HG03175 (cell line): Measurements from ENCODE around the gene SAPCD2.

Experiments
- ATAC-seq: cut with Tn5 transposase; IDR thresholded peaks from one replicate; pipeline ENCODE4 v1.9.1; 2021; ENCODE audit warnings: mild to moderate bottlenecking, moderate library complexity; ENCODE audit not compliant: unreplicated experiment

SAPCD2 gene

GRCh38 chr9:137049544-137050449 lies 20.6 kb downstream of the SAPCD2 start:
- no peak for ATAC-seq

DNA sequence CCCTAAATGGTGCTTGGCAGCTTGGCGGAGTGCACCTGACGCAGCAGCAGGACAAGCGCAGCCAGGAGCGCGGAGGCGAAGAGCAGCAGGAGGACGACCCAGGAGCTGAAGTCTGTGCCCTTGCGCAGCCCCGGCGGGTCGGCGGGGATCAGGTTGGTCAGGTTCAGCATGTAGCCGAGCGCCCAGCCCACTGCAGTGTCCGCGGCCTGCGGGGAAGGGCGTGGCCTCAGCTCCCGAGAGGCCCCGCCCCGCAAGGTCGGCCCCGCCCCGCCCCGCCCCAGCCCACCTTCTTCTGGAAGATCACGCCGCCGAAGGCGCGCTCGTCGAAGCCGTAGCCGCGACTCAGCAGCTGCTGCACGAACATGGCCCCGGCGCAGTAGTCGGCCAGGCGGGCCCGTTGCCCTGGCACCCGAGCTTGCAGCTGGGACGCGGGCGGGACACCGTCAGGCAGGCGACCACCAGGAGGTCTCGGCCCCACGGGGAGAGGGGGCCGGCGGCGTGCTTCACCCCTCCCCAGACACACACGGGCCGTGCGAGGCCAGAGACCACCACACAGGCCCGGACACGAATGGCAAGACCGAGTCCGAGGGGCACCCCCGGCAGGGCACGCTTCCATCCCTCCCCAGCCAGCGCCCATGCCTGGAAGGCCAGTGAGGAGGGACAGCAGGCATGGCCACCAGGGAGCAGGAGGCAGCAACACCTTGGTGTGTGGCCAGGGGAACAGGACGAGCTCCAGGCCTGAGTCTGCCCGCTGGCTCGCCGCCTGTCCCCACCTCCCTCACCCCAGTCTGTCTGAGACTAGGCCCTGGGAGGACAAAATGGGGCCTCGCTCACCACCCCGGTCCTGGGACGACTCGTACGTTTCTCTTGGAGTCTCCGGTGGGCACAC lies 21.5 kb downstream of the SAPCD2 start:
- no peak for ATAC-seq

- ATAC-seq, result peak; percentile 68
These were observed 24.1 kb downstream of the SAPCD2 start, which contains the start of gene NPDC1 for GRCh38 chr9:137046088-137046787. Gene NPDC1 (minus strand): TSS chr9:137046177. CDS start chr9:137045989, 188 bp downstream.

DNA sequence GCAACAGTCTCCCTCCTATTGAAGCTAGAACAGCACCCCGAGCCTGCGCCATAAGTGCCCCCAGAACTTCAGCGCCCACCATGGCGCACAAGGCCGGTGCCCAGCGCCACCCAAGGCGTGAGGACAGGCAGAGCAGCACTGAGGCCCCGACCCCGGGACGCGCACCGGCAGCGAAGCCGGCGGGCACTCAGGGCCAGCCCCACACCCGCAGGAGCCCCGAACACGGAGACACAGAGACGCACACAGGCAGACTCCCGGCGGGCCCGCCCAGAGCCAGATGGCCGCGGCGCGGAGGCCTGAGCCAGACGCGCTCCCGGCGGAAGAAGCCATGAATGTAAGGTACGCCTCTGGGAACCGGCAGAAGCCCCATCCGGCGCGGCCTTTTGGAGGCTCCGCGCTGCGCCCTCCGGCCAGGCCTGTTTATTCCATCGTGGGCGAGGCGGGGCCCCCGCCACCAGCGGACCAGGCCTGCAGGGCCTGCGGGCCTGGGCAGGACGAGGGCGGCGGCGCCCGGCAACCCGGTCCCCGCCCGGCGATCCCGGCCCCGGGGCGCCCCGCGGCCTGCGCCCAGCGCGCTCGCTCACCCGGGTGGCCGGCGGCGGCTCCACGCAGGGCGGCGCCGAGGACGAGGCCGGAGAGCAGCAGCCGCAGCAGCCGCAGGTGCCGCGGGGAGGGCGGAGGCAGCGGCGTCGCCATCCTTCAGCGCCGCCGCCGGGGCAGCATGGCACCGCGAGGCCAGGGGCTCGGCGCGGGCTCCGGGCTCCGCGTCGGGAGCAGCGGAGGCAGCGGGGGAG lies 24.9 kb downstream of the SAPCD2 start:
- ATAC-seq, result no peak

DNA sequence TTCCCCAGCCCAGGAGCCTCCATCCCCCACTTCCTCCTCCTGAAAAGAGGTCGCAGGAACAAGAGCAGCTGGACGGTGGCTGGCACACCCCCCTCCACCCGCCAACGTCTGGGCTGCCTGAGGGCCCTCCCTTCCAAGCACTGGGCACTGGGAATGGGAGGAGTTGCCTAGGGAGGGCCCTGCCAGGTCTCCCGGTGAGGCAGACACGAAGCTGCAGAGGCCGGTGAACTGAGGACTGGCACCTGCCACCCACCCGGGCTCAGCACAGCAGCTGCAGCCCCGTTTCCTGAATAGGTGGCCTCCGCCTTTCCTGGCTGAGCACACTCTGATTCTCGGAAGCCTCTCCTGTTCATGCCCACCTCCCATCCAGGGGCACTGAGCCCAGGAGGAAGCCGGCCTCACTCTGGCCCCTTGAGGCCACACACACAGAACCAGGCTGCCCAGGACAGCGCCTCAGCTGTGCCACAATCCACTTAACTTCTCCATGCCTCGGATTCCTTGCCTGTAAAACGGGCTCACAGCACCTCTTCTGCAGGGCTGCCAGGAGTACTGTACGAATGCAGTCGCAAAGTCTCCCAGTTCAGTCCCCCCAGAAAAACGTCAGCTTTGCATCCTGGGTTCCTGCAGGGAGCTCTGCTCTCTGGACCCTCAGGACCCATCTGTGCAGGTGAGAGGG lies 25.7 kb downstream of the SAPCD2 start:
- no peak for ATAC-seq

GRCh38 chr9:137044037-137044436 lies 26.3 kb downstream of the SAPCD2 start:
- no peak for ATAC-seq

GRCh38 chr9:137042751-137043727 lies 27.3 kb downstream of the SAPCD2 start:
- no peak for ATAC-seq

- ATAC-seq, result no peak
These were observed 29.2 kb downstream of the SAPCD2 start for GRCh38 chr9:137041124-137041523.

GRCh38 chr9:137040568-137040967 lies 29.8 kb downstream of the SAPCD2 start:
- ATAC-seq, result no peak

DNA sequence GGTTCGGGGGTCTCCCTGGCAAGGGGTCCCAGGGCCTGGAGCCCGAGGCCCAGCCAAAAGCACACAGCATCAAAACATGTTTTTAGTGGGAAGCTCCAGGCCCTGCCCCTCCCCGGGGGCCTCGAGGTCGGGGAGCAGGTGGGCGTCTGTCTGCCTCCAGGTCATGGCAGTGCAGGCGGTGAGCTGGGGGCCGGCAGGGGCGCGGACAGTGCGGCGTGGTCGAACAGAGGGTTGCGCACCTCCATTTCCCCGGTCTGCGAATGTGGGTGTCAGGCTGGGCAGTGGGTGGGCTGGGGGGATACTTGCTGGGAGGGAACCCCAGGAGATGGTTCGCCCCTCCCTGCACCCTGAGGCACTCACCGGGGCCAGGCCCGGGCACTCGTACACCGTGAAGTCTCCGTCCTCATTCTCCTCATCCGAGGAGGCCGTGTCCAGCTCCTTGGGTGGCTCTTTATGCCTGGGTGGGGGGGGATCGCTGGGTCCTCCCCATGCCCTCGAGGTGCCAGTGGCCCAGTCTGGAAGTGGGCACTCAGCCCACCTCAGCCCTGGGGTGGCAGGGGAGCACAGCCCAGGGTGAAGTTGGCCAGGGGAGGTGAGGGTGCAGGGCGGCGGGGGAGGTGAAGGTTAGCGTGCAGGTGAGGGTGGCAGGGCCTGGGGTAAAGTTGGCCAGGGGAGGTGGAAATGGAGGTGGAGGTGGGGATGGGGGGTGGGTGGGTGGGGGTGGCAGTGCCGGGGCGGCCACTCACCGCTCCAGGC lies 30.6 kb downstream of the SAPCD2 start:
- no peak for ATAC-seq

DNA sequence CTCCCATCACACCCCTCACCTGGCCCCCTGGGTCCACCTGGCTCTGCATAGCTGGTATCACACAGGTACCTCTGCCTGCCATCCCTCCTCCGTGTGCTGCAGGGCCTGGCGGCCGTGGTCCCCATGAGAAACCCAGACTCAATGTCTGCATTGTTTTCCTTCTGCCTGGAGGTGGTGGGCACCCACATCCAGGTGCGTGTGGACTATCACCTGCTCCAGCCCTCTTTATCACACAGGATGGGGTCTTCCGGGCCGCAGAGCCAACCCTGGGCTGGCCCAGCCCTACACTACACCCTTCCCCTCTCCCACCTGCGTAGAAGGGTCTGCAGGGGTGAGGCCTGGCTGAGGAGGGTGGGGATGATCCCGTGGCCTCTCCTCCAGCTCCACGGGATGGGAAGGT lies 31.4 kb downstream of the SAPCD2 start:
- ATAC-seq, result no peak

DNA sequence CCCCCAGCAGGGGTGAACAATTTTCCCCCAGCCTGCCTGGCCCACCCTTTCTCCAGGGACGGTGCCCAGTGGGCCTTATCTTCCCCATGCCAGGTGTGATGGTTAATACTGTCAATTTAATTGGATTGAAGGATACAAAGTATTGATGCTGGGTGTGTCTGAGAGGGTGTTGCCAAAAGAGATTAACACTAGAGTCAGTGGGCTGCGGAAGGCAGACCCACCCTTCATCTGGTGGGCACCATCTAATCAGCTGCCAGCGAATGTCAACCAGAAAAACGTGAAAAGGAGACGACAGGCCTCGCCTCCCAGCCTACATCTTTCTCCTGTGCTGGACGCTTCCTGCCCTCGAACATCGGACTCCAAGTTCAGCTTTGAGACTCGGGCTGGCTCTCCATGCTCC lies 32.9 kb downstream of the SAPCD2 start:
- no peak for ATAC-seq

DNA sequence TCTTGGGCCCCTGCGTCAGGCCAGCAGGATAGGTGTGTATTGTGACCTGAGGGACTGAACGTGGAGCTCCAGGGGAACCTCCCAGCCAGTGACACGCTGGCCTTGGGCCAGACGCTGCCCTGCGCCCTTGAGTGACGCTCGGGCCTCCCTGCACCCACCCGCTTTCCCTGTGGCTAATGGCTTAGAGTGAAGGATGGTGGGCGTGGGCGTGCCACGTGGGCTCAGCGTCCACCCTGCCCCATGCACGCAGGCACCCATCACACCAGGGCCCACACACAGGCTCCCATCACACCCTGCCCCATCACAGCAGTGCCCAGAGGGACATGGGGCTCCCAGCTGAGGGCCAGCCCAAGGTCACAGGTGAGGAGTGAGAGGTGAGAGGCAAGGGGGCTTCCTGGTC lies 33.3 kb downstream of the SAPCD2 start:
- no peak for ATAC-seq

DNA sequence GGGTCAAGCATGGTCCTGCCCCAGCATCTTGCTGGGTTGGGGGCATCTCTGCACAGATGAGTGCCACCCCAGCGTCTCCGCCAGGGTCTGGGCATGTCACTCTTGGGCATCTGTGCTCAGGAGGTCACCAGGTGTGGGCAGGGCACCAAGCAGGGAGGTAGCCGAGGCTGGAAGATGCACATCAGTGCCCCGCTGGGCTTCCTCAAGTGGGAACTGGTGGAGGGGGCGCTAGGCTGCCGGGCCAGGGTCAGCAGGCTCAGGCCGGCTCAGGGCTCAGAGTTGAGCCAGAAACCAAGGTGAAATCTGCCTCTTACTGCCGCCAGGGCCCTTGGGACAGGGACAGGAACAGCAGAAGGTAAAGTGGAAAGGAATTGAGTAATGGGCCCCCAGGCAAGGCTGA lies 34.4 kb downstream of the SAPCD2 start:
- ATAC-seq, result no peak

- no peak for ATAC-seq
These were observed 34.9 kb downstream of the SAPCD2 start for GRCh38 chr9:137035507-137035834.

- ATAC-seq, result peak; percentile 60
These were observed 35.4 kb downstream of the SAPCD2 start for GRCh38 chr9:137034709-137035506.

DNA sequence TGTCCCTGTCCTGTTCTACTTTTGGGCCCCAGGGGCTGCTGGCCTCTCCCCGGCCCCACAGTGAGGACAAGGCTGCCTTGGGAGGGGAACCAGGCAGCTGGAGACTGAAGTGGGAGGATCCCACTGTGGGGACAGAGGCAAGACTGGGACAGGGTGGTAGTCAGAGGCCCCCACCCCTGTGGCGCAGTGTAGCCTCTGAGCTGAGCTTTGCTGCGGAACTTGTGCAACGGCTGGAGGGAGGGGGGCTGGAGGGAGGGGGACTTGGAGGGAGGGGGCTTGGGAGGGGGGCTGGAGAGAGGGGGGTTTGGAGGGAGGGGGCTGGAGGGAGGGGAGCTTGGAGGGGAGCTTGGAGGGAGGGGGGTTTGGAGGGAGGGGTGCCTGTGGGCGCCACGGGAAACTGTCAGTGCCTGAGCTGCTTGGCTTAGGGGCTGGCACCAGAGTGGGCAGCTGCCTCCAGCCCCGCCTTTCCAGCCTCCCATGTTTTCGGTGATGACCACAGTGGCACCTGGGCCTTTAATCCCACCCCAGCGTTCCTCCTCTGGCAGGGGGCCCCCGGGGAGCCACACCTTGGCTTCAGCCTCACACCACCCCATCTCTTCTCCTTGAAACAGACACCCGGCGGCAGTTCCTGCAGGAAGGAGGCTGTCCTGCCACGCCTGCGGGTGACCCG lies 36.2 kb downstream of the SAPCD2 start:
- no peak for ATAC-seq
